Ishikawa (cell line): ENCODE measurements around the gene DDX41.

Experiments used
- CEBPB ChIP-seq: IDR thresholded peaks from 2 replicates; pipeline ENCODE4 v1.6.1; 2012
- CREB1 ChIP-seq: IDR thresholded peaks from 2 replicates; pipeline ENCODE4 v1.6.1; 2012; ENCODE audit warnings: low read depth
- EGR1 ChIP-seq: IDR thresholded peaks from 2 replicates; pipeline ENCODE4 v1.6.1; 2012
- EP300 ChIP-seq: IDR thresholded peaks from 2 replicates; pipeline ENCODE4 v1.6.1; 2012; ENCODE audit warnings: borderline replicate concordance
- FOXM1 ChIP-seq: IDR thresholded peaks from 2 replicates; pipeline ENCODE4 v1.6.1; 2012; ENCODE audit warnings: low read depth, borderline replicate concordance
- MAX ChIP-seq: IDR thresholded peaks from 2 replicates; pipeline ENCODE4 v1.6.1; 2012
- NFIC ChIP-seq: IDR thresholded peaks from 2 replicates; pipeline ENCODE4 v1.6.1; 2012
- RAD21 ChIP-seq: IDR thresholded peaks from 2 replicates; pipeline ENCODE4 v1.6.1; 2012; ENCODE audit warnings: low read depth
- REST ChIP-seq: IDR thresholded peaks from 2 replicates; pipeline ENCODE4 v1.6.1; 2012; ENCODE audit warnings: low read depth, mild to moderate bottlenecking
- TAF1 ChIP-seq: IDR thresholded peaks from 2 replicates; pipeline ENCODE4 v1.6.1; 2012; ENCODE audit warnings: low read depth, mild to moderate bottlenecking
- TCF12 ChIP-seq: IDR thresholded peaks from 2 replicates; pipeline ENCODE4 v1.6.1; 2012; ENCODE audit warnings: low read depth
- TEAD4 ChIP-seq: IDR thresholded peaks from 2 replicates; pipeline ENCODE4 v1.6.1; 2012
- USF1 ChIP-seq: IDR thresholded peaks from 2 replicates; pipeline ENCODE4 v1.6.1; 2012
- YY1 ChIP-seq: IDR thresholded peaks from 2 replicates; pipeline ENCODE4 v1.6.1; 2012; ENCODE audit warnings: low read depth
- ZBTB7A ChIP-seq: IDR thresholded peaks from 2 replicates; pipeline ENCODE4 v1.6.1; 2012; ENCODE audit warnings: low read depth

Gene DDX41

GRCh38 chr5:177467436-177467835, 49.3 kb downstream of the DDX41 start:
- TF ChIP-seq RAD21: no peak
- no peak for TF ChIP-seq EP300
- no peak for TF ChIP-seq TEAD4
- TF ChIP-seq REST: no peak
- TF ChIP-seq YY1: no peak

- TF ChIP-seq RAD21: no peak
Measured at GRCh38 chr5:177466861-177467260, 49.9 kb downstream of the DDX41 start.

GRCh38 chr5:177465044-177465443, 51.7 kb downstream of the DDX41 start:
- TF ChIP-seq CEBPB (no peak), EGR1 (no peak), EP300 (no peak), TEAD4 (no peak), TCF12 (no peak), ZBTB7A (no peak), FOXM1 (no peak), CREB1 (no peak), TAF1 (no peak), USF1 (no peak), YY1 (no peak), RAD21 (no peak), NFIC (no peak), REST (no peak), MAX (no peak)

GRCh38 chr5:177462021-177462670, 54.6 kb downstream of the DDX41 start:
- TF ChIP-seq REST (no peak), TEAD4 (no peak)
